GM18861 (cell line): ENCODE results near the gene NDUFAF3.

Experiments
- ATAC-seq: cut with Tn5 transposase; IDR thresholded peaks from one replicate; pipeline ENCODE4 v1.9.1; 2021; ENCODE audit not compliant: unreplicated experiment

Gene NDUFAF3

DNA sequence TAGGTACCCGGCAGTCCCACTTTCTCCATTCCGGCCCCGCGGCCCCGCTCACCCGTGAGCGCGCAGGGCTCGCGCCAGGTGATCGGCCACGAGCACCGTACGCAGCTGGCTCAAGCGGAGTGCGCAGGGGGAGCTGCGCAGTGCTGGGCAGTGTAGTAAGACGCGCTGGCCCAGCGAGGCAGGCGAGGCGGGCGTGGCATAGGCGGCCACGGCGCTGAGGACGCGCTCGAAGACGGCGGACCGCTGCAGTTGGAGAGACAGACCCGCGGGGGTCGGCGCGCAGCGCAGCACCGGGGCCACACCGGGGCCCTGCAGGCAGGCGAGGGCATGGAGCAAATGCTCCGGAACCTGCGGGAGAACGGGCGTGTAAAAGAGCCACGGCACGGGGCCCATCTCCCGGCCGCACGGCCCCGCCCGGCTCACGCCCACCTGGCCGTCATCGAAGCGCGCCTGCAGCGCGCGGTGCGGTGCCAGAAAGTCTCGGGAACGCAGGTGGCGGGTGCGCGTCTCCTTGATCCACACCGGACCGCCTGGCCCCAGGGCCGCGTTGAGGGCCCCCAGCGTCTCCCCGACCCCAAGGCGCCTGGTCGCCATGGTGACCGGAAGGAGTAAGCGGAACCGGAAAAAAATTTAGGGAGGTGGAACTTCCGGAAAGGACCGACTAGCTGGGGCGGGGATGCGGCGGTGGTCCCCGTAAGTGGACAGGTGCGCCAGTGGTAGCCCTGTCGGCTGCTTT lies 3.8 kb upstream of the NDUFAF3 start, which contains the start of gene DALRD3:
Gene DALRD3, minus strand, starts transcription at position 610 of the 736 bp plus-strand sequence. Its CDS starts 16 bp downstream, at position 594.
- no peak for ATAC-seq

DNA sequence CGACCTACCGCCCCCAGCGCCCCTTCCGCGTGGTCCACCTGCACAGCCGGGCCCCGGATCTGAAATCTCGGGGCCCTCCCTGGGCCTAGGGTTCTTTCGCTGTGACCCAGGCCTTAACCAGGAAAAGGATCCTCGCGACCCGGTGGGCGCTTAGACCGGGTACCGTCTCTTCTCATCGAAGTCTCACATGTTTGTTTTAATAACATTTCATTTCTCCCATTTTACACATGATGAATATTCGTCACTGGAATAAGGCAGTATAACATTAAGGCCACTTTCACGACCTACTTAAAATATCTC lies 3.3 kb upstream of the NDUFAF3 start:
- no peak for ATAC-seq

DNA sequence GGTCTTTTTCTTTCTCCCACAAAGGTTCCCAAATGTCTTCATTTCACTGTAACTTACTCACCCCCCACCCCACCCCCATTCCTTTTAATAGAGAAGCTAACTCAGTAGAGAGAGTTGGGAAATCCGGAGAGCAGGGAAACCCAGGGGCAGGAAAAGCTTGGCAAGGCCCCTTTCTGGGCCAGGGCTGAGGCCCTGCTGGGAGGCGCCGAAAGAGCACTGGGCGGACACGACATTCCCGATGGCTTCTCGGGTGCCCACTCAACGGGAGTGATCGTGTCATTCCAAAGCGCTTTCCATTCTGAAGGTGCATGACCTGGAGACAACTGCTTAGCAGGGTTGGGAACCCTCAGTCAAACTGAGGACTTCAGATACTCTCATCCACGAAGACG lies 2.0 kb upstream of the NDUFAF3 start:
- ATAC-seq, result no peak

DNA sequence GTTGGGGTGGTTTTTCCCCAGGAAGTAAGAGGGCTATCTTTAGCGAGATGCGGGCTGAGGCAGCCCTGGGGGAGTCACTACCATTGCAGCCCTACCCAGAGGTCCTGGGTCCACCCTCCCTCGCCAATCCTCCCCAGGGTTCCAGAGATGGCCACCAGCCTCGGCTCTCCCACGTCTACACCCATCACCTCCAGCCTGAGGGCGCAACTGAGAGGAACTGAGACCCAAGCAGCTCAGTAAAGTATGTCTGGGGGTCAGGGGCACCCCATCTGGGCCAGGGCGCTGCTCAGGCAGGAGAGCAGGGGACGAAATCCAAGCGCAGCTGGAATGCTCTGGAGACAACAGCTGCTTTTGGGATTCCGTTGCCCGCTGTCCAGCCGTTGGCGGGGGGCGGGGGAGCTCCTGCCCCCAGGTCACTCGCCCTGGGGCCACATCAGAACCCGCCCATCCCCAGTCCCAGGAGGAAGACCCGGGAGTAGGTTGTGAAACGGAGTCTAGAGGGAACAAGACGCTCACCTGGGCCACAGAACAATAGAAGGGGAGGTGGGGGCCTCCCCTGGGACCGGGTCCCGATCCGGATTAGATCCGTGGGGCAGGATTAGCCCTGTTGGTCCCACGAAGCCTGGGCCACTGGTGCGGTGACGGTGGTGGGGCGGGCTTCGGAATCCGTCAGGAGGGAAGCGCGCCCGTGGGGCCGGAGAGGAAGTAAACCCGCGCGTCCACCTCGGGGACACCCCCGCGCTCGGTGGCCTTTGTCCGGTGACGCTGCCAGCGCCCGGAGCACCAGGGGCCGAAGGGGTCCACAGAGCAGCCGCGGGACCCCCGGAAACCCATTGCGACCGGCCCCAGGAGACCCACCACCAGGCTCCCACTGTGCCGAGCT lies 1.4 kb upstream of the NDUFAF3 start:
- ATAC-seq, result no peak

DNA sequence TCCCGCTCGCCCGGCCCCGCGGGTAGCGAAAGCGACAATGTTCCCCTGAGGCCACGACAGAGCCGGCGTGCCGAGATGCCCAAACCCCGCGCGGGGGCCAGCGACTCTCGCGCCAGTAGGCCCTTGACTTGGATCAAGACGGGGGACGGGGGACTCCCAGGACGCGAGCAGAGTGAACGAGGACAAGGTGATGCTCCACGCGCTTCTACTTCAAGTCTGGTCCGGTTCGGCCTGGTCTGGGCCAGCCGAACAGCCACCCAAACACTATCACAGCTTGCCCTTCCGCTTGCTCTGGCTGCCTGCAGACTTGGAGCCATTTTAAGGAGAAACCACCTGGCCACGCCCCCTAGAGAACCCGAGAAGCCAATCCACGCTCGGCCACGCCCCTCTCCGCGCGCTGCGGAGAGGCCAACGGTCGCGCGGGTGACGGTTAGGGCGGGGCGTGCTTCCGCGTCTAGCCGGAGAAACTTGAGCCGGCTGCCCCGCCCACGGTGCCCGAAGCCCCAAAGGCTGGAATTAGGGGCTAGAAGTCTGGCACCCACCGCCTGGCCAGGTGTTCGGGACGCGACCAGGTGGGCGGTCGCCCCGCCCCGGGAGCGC lies 608 bp upstream of the NDUFAF3 start:
- ATAC-seq, result peak; percentile 37

DNA sequence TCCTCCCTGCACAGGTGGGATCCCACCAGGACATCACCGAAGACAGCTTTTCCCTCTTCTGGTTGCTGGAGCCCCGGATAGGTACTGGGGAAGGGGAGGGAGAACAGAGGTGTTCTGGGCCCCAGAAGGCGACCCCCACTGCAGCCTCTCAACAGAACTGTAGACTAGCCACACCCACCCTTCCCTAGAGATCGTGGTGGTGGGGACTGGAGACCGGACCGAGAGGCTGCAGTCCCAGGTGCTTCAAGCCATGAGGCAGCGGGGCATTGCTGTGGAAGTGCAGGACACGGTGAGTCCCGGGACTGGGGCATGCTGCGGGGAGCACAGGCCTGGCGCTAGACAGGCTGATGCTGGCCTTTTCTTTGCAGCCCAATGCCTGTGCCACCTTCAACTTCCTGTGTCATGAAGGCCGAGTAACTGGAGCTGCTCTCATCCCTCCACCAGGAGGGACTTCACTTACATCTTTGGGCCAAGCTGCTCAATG lies 809 bp downstream of the NDUFAF3 start:
- no peak for ATAC-seq

DNA sequence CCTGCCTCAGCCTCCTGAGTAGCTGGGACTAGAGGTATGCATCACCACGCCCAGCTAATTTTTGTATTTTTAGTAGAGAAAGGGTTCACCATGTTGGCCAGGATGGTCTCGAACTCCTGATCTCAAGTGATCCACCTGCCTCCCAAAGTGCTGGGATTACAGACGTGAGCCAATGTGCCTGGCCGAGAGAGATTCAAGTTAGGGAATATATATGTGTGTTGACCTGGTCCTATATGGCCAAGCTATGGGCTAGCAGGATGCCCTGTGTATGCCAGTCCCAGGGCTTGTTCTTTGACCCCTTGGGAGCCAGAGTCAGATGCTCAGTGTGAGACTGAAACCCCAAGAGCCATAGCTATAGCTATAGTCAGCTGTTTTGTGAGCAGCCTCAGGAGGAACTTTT lies 1.9 kb downstream of the NDUFAF3 start:
- no peak for ATAC-seq

DNA sequence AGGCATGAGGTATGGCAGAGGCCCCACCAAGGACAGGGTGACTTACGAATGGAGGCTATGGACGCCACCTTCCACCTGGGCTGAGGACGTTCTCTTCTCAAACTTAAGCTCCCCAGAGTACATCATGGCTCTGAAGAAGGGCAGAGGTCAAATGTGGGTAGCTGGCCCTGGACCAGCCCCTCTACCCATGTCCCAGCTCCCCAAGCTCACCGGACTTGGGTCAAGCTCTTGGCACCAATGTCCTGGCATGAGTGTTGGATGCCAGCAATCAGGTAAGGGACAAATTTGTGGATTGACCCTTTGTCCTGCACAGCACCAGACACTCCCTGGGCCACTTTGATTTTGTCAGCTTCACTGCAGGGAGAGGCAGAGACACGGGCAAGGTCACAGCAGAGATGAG lies 2.5 kb downstream of the NDUFAF3 start:
- ATAC-seq, result no peak

DNA sequence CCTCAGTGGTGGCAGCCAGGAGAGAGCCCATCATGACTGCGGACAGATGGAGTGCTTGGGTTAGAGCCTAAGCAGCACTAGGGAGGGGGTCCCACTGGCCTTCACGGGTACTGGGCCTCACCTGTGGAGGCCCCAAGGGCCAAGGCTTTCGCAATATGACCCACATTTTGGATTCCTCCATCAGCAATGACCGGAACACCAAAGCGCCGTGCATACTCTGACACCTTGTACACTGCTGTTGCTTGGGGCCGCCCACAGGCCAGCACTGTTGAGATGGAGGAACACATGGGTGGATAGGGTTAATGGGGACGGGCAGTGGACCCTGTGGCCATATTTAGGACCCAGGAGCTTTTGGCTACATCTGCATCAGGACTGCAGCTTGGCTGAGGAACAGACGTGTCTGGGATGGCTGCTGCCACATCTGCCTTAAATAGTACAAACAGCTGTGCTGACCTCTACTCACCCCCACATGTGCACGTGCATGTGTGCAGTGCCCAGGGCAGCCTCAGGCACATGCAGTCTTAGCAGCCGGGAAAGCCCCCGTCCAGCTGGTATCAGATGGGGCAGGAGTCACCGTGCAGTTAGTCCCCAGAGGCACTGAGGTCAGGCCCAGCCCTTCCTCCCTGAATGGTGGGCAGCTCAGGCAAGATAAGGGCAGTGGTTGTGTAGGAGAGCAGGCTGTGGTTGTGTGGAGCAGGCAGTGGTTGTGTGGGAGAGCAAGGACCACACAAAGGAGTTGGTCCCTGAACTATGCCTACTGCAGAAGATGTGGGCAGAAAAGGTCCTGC lies 3.3 kb downstream of the NDUFAF3 start:
- no peak for ATAC-seq

DNA sequence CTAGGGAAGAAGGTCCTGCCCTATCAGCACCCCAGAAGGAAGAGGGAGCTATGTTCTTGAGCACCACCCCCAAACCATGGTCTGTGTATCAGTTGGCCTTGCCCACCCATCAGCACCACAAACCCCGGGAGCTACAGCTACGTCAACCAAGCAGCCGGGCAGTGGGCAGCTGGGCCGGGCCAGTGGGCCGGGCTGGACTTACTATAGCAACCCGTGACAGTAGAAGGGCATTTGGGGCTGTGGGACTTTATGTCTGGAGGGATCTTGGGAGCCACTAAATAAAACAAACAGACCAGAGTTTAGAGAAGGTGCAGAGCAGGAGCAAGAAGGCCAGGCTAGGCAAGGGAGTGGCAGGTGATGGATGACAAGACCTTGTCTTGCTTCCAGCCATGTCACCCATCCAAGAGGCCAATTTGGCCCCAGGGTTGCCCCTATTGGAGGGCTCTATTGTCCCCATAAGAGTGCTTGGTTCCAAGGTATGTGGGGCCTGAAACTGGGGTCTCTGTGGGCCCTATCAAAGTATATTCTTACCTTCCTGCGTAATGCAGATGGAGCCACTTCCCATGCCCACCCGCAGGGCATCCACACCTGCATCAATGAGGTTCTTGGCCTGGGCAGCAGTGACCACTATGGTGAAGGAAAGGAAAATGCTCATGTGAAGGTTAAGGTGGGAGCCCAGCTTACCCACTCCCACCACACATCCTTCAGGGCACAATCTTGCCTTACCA lies 4.0 kb downstream of the NDUFAF3 start:
- ATAC-seq, result no peak

DNA sequence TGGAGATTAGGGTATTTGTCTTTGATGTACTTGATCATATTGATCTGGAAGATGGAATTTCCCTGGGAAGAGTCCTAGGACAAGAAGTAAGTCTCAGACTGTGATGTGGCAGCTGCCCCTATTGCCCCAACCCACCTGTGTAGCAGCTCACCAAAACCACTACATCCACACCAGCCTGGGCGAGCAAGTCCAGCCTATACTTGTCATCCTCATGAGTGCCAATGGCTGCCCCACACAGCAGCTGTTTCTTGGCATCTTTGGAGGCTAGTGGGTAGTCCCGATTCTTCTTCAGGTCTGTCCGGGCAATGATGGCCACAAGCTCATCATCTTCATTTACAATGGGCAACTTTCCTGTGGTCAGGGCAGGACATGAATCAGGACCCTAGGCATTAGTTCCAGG lies 4.6 kb downstream of the NDUFAF3 start:
- ATAC-seq, result no peak

DNA sequence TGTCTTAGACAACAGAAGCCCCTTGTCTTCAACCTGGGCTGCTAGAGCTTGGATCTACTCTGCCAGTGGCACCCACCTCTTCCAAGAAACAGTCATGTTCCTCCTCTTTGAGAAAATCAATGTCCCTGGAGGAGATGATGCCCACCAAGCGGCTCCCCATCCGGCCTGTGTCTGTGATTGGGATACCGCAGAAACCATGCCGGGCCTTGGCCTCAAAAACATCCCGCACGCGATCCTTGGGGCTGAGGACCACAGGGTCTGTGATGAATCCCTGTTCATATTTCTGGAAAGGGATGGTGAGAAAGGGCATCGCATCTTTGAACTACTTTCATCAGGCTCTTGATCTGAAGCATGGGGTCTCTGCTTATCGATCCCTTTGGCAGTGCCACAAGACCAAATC lies 5.7 kb downstream of the NDUFAF3 start:
- ATAC-seq, result no peak

DNA sequence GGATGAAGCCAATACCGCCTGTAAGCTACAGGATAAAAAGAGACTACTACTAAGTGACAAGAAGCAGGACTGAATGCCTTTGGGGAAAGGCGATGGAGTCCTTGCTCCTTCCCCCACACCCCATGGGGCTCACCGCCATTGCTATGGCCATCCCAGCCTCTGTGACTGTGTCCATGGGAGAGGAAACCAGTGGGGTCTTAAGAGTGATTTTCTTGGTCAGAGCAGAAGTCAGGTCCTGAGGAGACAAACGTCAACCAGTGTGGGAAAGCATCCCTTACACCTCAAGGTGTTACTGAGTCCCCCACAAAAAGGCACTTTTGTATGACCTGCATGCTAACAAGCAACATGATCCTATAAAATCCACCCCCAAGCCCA lies 6.4 kb downstream of the NDUFAF3 start:
- no peak for ATAC-seq

DNA sequence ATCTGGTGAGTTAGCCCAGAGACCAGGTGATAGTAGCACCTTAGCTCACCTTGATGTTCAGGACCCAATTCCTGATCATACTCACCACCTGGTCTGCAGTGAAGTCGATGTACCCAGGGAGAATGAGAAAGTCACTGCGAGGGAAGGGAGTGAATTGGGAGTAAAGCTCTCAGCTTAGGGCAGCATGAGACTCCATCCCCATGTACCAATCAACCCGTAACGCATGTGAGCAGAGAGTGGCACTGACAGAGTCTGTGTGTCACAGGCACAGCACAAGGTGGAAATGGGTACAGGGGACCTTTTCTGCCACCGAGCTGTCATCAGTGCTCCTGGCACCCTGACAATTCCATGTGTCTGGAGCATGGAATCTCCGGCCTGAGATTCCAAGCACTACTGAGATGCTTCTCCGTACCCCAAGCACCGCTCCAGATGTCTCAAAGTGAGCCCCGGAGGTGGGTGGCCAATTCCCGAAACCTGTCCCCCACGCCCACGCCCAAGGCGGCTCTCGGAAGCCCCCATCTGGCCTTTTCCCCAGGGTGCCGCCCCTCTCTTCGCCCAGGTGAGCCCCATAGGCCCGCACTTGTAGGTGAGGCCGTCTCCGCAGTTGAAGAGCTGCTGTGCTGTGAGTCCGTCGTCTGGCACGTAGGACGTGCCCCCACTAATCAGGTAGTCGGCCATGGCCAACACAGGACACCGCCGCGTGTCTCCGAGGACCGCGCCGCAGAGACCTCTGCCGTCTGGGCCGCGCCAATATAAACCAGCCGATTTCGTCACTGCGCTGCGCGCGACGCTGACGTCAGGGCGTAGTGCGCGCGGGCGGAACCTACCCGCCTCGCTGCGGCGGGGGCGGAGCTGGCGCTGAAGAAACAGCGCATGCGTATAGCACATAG lies 7.0 kb downstream of the NDUFAF3 start, which contains the start of gene IMPDH2:
Gene IMPDH2, minus strand, starts transcription at position 726 of the 890 bp plus-strand sequence. Its CDS starts 48 bp downstream, at position 678.
- ATAC-seq, result peak; percentile 78

DNA sequence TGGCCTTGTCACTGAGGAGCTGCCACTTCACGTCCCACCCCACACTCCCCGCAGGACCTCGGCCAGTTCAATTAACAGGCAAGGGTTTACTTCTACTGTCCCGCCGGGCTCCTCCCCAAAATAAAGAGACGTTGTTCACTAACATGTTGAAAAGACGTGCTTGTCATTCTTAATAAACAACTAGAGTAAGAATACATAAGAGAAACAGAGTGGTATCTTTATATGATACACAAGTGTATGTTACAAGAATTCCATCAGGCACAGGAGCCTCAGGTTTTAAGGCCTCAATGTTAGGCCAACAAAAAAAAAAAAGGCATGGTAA lies 7.6 kb downstream of the NDUFAF3 start:
- no peak for ATAC-seq

DNA sequence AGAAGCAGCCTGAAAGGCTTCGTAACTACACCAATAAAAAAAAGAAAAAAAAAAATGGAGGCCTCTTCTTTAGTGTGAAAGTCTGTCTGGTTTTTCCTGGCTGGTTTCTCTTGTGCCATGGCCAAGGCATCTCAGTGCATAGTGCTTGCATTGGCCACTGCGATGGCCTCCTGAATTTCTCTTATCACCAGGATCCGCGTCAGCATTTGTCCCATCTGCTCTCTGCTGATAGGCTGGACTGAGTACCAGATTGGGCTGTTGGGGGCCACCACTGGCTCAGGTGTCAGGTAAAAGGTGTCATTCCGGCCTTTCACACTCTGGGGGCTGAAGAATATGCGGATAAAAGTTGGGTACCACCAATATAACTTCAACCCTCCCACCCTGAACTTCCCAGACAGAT lies 8.4 kb downstream of the NDUFAF3 start:
- ATAC-seq, result no peak

DNA sequence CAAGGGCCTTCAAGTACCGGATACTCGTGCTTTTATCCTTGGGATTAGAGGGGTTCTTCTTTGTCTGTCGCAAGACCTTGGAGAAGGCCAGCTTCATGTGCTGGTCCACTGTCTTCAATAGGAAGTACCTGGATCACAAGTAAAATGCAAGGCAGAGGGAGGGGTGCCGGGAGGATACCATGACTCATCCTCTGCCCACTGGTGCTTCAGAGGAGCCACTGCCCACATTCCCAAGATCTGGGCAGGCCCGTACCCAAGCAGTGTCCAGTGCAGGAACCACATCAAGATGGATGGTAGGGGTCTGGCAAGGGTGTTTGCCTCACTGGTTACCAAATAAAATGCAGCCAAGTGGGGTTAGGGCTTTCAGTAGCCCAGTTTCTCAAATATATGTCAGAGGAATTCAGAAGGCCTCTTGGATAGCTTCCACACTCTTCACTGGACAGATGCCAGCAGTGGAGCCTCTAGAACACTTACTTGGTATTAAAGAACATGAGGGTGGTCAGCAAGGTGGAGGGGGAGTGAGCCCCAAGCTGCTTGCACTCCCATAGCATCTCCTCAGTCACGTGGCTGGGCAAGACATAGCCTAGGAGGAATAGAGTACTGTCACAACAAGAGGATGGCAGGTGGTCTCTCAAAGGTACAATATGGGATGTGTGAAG lies 10.9 kb downstream of the NDUFAF3 start:
- no peak for ATAC-seq

DNA sequence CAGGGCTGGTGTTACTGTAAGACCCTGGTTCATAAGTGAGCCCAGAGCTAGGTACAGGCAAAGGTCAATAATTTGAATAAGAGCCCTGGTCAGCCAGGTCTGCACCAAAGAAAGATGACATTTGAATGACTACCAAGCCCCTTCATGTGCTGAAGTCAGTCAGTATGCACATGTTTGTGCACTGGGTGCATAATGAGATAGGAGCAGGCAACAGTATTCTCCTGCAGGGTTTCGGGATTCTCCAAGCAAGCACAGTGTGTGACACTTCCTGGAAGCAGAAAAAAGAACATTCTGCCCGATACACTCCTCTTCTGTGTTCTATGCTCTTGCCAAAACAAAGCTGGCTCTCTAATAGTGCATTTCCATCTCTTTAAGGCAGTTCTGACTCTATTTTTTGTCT lies 12.7 kb downstream of the NDUFAF3 start:
- ATAC-seq, result no peak

DNA sequence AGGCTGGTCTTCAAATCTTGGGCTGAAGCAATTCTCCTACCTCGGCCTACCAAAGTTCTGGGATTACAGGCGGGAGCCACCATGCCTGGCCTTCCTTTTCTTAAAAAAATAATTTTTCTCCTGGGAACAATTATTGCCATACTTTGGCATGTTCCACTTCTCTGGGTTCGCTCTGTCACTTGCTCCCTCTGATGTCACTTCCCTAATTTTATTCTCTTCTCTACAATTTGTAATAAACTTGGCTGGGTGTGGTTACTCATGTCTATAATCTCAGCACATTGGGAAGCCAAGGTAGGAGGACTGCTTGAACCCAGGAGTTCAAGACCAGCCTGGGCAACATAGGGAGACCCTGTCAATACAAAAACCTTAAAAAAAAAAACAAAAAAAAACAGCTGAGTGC lies 13.4 kb downstream of the NDUFAF3 start:
- ATAC-seq, result no peak
